Hindlimb muscle (tissue), 1 donor: Measurements from ENCODE around the gene RAB6D. TPM values are rescaled to one million over a fixed set of nuclear protein-coding genes. Genes with fewer than 3 reads are reported as not detected.
"Not testable (repeated sequence)": the region's sequence is repeated elsewhere in the genome, so short reads cannot be mapped to it uniquely, and the experiment has no call there.

Experiments used
- DNase-seq: peaks from one replicate; pipeline ENCODE4 v3.0.0-alpha.2; 2013
- polyA plus RNA-seq: library from polyadenylated mRNA; unstranded; fragments of 120-200 nt; gene quantifications from one replicate; pipeline ENCODE4 v1.2.1, GENCODE V29; 2013; ENCODE audit not compliant: insufficient read length

The RAB6D gene
- 1.1 TPM for polyA plus RNA-seq

- DNase-seq, result not testable (repeated sequence)
Observed at GRCh38 chr2:131363703-131364186, at the start of gene RAB6D. Gene RAB6D (minus strand): TSS chr2:131364168. CDS start chr2:131363720, 448 bp downstream.

- peak; percentile 48 for DNase-seq
Observed at GRCh38 chr2:131413148-131413747, 49.3 kb upstream of the RAB6D start.

DNA sequence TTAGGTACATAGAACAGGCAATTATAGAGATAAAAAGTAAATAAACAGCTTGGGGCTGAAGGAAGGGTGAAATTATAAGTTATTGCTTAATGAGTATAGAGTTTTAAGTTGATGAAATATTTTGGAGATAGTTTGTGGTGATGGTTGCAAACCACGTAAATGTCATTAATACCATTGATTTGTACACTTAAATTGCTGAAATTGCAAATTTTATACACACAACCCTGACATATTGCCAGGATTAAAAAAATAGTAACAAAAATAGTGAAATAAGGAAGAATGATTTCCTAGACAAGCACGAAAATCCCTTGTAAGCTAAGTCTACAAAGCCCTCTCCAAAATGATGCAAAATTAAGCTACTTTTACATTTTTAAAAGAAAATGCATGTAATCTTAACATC, 46.2 kb upstream of the RAB6D start:
- no peak for DNase-seq

DNA sequence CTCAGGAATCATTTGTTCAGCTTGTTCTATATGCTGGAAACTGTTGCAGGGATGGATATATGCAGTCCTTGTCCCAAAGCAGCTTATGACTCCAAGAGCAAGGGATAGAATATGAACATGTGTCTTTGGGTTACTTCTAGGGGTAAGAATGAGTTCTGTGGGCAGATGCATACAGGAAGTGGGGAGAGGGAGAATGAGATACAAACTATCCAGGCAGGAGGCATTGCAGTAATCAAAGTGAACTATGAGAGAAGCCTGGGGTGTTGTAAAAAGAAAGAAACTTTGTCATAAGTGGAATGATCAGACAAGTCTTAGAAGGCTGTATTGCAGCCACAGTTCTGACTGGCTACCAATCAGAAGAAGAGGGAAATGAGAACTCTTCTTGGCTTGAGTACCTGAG, 44.8 kb upstream of the RAB6D start:
- DNase-seq, result no peak

GRCh38 chr2:131408207-131408606, 44.2 kb upstream of the RAB6D start:
- DNase-seq, result no peak

GRCh38 chr2:131404753-131405152, 40.8 kb upstream of the RAB6D start:
- no peak for DNase-seq

- no peak for DNase-seq
Observed at GRCh38 chr2:131402320-131403039, 38.5 kb upstream of the RAB6D start.

GRCh38 chr2:131400849-131401248, 36.9 kb upstream of the RAB6D start:
- DNase-seq, result no peak

DNA sequence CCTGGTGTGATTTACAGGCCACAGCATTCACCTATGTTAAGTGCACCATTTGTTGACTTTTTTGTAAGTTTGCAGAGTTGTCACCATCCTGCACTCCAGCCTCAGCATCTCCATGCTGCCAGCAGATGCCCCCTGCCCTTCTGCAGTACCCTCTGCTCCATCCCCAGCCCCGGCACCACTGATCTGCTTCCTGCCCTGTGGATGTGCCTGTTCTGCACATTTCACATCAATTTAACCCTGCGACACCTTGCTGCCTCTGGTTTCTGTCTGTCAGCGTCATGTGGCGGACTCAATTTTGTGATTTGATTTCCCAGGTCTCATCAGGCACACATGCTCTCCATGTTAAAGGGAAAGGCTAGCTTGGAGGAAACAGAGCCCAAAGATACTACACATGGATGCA, 36.5 kb upstream of the RAB6D start:
- not testable (repeated sequence) for DNase-seq

GRCh38 chr2:131396209-131396608, 32.2 kb upstream of the RAB6D start:
- DNase-seq, result not testable (repeated sequence)

- not testable (repeated sequence) for DNase-seq
Observed at GRCh38 chr2:131395024-131395645, 31.2 kb upstream of the RAB6D start.

DNA sequence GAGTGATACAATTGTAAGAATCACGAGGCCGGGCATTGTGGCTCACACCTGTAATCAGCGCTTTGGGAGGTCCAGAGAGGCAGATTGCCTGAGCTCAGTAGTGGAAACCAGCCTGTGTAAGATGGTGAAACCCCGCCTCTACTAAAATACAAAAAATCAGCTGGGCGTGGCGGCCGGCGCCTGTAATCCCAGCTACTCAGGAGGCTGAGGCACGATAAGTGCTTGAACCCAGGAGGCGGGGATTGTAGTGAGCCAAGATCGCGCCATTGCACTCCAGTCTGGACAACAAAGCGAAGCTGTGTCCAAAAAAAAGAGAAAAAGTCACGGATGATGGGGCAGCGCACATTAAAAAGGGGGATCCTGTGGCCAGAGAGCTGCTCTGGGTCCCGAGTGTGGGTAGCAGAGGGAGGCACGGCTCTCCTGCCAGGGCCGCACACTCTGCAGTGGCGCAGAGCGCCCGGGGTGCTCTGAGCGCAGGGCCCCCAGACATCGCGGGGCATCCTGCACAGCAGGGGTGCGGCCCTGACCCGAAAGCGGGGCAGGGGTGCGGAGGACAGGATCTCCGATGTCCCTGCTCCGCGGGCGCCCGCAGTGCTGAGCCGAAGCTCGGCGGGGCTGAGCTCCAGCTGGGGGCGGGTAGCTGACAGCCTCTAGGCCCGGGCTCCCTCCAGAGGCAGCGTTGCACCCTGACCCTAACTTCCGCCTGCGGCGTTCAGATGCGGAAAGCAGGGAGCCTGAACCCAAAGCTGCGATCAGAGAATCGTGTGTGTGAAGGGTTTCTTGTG, 30.4 kb upstream of the RAB6D start:
- DNase-seq, result peak; percentile 7

GRCh38 chr2:131391953-131392352, 28.0 kb upstream of the RAB6D start:
- not testable (repeated sequence) for DNase-seq

GRCh38 chr2:131391471-131391870, 27.5 kb upstream of the RAB6D start:
- not testable (repeated sequence) for DNase-seq

DNA sequence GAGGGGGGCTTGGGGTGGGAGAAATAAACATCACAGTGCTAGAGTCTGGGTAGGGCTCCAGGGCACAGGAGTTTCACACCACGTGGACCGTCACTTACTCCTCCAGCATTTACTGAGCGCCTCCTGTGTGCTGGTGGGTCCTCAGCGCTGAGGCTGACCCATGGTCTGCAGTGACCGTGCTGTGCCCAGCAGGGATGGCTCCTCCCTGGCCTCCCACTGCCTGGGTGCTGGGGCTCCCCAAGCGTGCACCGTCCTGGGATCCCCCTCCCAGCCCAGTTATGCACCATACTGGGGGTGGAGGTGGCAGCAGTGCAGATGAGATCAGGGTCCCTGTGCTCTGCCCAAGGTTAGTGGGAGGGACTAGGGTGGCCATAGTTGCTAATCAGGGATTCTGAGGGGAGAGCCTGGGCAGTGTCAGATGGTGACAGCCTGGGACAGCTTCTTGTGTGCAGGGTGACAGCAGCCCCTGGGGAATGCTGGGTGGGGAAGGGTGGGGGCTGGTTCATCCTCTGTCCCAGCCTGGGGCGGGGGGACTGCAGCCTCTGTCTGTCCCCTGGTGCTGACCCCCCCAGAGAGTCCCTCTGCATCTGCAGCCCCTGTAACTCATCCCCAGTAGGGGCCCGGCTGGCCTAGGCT, 26.6 kb upstream of the RAB6D start:
- DNase-seq, result not testable (repeated sequence)

DNA sequence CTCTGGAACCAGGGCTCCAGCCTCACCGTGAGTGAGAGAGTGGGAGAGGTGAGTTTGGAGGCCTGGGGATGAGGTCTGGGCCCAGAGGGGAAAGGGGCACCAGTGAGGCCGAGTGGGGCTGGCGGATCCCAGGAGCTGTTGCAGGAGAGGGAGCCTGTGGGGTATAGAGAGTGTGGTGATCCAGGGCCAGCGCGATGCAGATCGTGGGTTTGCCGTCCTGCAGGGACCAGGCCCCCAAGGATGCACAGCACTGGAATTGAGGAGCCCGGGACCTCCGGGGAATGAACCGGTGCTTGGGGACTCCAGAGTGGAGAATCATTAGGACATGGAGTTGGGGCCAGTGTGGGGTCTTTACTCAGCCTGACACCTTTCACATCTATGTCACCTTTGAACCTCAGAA, 25.7 kb upstream of the RAB6D start:
- no peak for DNase-seq

GRCh38 chr2:131388834-131389233, 24.9 kb upstream of the RAB6D start:
- not testable (repeated sequence) for DNase-seq

DNA sequence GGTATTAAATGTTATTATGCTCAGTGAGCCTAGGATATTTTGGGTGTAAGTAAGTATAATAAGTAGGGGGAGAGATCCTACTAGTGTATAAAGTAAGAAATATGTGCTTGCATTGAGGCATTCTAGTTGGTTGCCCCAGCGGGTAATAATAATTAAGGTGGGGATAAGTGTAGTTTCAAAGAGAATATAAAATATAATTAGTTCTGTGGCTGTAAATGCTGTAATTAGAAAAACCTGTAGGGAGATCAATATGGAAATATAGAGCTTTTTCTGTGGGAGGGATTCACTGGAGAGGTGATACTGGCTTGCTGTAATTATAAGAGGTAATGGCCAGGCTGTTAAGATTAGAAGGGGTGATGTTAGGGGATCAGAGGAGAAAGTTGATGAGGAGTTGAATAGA, 9.1 kb upstream of the RAB6D start:
- DNase-seq, result not testable (repeated sequence)

DNA sequence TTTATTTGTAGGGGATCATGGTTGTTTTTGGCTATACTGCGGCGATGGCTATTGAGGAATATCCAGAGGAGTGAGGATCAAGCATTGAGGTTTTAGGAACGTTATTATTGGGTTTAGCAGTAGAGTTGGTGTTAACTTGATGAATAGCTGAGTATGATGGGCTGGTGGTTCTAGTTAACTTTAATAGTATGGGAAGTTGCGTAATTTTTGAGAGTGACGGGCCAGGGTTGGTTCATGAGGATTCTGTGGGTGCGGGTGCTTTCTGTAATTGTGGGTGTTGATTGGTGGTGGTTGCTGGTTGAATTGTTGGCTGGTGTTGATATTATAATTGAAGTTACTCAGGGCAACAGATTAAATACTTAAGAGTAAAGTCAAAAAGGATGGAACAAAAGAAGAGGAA, 6.0 kb upstream of the RAB6D start:
- no peak for DNase-seq

DNA sequence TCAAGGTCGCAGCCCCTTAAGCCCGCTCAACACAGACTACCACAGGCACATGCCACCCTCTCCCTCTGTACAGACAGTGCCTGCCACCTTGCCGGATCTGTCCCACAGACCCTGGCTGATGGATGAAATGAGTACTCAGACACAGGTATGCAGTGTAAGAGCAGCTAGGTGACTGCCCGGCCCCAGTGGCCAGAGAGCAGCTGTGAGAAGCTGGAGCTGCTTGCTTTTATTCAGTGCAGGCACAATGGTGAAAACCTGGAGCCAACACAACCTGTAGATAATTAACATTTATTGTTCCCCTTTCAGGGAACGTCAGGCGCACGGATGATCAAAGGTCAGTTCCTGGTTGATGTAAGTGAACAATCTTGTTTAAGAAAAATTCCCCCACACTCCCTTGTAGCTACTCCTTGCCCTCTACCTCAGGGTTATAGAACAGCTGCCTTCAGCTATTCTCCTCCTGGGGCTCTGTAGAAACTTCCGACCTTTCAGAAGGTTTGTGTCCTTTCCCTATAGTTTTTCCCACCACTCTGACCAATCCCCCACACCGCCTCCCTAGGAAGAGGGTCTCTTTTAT, 4.6 kb upstream of the RAB6D start:
- DNase-seq, result not testable (repeated sequence)

DNA sequence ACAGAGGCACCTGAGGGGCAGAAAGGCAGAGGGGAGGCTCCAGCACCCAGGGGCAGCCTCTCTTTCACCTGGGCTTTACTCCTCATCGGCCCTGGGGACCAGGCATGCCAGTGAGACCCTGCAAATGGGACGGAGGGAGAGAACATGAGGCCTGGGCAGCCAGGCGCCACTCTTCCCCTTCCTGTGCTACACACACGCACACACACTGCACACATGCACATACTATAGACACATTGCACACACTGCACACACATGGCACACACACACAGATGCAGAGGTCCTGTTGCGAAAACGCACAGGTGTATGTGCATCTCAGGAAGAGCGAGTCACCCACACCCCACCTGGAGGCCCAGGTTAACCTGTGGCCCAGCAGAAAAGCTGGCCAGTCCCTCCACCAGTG, 3.4 kb upstream of the RAB6D start:
- DNase-seq, result no peak

- DNase-seq, result no peak
Observed at GRCh38 chr2:131366643-131367042, 2.7 kb upstream of the RAB6D start.
